Measurements from ENCODE around the gene SARDH. TPM values are rescaled to one million over a fixed set of nuclear protein-coding genes. Genes with fewer than 3 reads are reported as not detected.

Gene SARDH
- total and polyA plus RNA-seq, 2 of the 13 experiments (the other 11 are each of a cell fraction or from before 2014, with no cell fraction given), result 11.6 to 34.9 TPM

DNA sequence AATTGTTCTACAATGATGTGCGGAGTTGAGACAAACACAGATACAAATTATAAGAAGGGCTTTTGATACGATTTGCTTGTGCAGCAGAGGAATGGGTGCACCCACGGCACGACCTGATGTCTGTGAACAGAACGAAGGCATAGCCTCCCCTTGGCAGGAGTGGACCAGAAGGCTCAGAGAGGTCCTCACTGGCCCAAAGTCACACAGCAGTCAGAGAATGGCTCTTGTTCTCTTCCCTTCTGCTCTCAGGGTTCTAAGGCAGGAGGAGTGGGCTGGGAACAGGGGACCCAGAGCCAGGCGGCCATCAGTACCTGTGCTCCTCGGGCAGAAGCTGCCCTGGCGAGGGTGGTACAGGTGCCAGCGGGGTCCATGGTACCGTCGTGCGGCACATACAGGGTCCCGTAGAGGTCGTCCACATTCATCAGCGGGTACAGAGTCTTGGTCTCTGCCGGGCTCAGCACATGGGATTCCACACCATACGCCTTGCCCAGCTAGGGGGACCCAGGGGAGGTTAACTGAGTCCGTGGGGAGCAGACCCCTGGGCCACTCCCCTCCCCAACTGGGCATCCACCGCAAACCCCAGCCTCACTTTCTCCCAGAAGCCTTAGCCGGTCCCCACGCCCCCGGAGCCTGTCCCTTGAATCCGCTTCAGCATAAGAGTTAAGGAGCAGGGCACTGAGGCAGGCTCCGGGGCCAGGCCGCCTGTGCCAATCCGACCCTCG is 7.0 kb downstream of the SARDH start (continued):
- TF ChIP-seq RBM39 (IDR thresholded peaks at IDR 0.05; ENCODE audit: low read depth, low read length, poor library complexity, severe bottlenecking), result no peak
- peak; percentile 94 for TF ChIP-seq ZNF768 (CRISPR knock-in tag; IDR thresholded peaks at IDR 0.05)
- no peak for TF ChIP-seq ZNF432 (CRISPR knock-in tag; IDR thresholded peaks at IDR 0.05; ENCODE audit: borderline replicate concordance)
- TF ChIP-seq NFKB2 (CRISPR knock-in tag; IDR thresholded peaks at IDR 0.05; ENCODE audit: borderline replicate concordance), result 0 out of 2 replicates have a peak, but pooled peaks have one; percentile 35
- TF ChIP-seq, protein P1, sequence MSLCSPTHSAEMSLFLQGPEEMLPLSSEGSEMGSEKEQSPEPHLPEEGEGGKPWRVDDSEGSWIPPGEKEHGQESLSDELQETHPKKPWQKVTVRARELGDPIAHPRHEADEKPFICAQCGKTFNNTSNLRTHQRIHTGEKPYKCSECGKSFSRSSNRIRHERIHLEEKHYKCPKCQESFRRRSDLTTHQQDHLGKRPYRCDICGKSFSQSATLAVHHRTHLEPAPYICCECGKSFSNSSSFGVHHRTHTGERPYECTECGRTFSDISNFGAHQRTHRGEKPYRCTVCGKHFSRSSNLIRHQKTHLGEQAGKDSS (CRISPR knock-in tag; IDR thresholded peaks at IDR 0.05; ENCODE audit: borderline replicate concordance, low read depth), result no peak
- no peak for TF ChIP-seq ZNF747 (CRISPR knock-in tag; IDR thresholded peaks at IDR 0.05; ENCODE audit: borderline replicate concordance)
- TF ChIP-seq STAT5B (CRISPR knock-in tag; IDR thresholded peaks at IDR 0.05), result no peak
- no peak for TF ChIP-seq NAIF1 (CRISPR knock-in tag; IDR thresholded peaks at IDR 0.05; ENCODE audit: borderline replicate concordance)
- TF ChIP-seq POLR2A (IDR thresholded peaks at IDR 0.05; ENCODE audit: insufficient read depth in 1 of 2, low read depth in 2 of 2, low read length in 2 of 2), result no peak
- TF ChIP-seq, protein P2, sequence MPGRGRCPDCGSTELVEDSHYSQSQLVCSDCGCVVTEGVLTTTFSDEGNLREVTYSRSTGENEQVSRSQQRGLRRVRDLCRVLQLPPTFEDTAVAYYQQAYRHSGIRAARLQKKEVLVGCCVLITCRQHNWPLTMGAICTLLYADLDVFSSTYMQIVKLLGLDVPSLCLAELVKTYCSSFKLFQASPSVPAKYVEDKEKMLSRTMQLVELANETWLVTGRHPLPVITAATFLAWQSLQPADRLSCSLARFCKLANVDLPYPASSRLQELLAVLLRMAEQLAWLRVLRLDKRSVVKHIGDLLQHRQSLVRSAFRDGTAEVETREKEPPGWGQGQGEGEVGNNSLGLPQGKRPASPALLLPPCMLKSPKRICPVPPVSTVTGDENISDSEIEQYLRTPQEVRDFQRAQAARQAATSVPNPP (CRISPR knock-in tag; IDR thresholded peaks at IDR 0.05), result no peak
- TF ChIP-seq, protein P3, sequence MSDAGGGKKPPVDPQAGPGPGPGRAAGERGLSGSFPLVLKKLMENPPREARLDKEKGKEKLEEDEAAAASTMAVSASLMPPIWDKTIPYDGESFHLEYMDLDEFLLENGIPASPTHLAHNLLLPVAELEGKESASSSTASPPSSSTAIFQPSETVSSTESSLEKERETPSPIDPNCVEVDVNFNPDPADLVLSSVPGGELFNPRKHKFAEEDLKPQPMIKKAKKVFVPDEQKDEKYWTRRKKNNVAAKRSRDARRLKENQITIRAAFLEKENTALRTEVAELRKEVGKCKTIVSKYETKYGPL (CRISPR knock-in tag; IDR thresholded peaks at IDR 0.05), result no peak
- TF ChIP-seq, protein P4, sequence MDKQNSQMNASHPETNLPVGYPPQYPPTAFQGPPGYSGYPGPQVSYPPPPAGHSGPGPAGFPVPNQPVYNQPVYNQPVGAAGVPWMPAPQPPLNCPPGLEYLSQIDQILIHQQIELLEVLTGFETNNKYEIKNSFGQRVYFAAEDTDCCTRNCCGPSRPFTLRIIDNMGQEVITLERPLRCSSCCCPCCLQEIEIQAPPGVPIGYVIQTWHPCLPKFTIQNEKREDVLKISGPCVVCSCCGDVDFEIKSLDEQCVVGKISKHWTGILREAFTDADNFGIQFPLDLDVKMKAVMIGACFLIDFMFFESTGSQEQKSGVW (CRISPR knock-in tag; IDR thresholded peaks at IDR 0.05; ENCODE audit: borderline replicate concordance), result no peak
- TF ChIP-seq, protein P5, sequence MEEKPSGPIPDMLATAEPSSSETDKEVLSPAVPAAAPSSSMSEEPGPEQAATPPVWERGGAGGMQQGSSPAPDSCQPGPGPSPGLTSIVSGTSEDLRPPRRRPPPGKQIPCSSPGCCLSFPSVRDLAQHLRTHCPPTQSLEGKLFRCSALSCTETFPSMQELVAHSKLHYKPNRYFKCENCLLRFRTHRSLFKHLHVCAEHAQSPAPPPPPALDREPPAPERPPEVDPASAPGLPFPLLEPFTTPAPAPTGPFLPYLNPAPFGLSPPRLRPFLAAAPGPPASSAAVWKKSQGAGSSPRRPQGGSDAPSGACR (CRISPR knock-in tag; IDR thresholded peaks at IDR 0.05), result no peak
- no peak for TF ChIP-seq RARA (CRISPR knock-in tag; IDR thresholded peaks at IDR 0.05)
- no peak for TF ChIP-seq NR1H2 (CRISPR knock-in tag; IDR thresholded peaks at IDR 0.05; ENCODE audit: borderline replicate concordance, low read depth)
- TF ChIP-seq, protein P6, sequence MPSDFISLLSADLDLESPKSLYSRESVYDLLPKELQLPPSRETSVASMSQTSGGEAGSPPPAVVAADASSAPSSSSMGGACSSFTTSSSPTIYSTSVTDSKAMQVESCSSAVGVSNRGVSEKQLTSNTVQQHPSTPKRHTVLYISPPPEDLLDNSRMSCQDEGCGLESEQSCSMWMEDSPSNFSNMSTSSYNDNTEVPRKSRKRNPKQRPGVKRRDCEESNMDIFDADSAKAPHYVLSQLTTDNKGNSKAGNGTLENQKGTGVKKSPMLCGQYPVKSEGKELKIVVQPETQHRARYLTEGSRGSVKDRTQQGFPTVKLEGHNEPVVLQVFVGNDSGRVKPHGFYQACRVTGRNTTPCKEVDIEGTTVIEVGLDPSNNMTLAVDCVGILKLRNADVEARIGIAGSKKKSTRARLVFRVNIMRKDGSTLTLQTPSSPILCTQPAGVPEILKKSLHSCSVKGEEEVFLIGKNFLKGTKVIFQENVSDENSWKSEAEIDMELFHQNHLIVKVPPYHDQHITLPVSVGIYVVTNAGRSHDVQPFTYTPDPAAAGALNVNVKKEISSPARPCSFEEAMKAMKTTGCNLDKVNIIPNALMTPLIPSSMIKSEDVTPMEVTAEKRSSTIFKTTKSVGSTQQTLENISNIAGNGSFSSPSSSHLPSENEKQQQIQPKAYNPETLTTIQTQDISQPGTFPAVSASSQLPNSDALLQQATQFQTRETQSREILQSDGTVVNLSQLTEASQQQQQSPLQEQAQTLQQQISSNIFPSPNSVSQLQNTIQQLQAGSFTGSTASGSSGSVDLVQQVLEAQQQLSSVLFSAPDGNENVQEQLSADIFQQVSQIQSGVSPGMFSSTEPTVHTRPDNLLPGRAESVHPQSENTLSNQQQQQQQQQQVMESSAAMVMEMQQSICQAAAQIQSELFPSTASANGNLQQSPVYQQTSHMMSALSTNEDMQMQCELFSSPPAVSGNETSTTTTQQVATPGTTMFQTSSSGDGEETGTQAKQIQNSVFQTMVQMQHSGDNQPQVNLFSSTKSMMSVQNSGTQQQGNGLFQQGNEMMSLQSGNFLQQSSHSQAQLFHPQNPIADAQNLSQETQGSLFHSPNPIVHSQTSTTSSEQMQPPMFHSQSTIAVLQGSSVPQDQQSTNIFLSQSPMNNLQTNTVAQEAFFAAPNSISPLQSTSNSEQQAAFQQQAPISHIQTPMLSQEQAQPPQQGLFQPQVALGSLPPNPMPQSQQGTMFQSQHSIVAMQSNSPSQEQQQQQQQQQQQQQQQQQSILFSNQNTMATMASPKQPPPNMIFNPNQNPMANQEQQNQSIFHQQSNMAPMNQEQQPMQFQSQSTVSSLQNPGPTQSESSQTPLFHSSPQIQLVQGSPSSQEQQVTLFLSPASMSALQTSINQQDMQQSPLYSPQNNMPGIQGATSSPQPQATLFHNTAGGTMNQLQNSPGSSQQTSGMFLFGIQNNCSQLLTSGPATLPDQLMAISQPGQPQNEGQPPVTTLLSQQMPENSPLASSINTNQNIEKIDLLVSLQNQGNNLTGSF (CRISPR knock-in tag; IDR thresholded peaks at IDR 0.05), result no peak
- TF ChIP-seq, protein P7, sequence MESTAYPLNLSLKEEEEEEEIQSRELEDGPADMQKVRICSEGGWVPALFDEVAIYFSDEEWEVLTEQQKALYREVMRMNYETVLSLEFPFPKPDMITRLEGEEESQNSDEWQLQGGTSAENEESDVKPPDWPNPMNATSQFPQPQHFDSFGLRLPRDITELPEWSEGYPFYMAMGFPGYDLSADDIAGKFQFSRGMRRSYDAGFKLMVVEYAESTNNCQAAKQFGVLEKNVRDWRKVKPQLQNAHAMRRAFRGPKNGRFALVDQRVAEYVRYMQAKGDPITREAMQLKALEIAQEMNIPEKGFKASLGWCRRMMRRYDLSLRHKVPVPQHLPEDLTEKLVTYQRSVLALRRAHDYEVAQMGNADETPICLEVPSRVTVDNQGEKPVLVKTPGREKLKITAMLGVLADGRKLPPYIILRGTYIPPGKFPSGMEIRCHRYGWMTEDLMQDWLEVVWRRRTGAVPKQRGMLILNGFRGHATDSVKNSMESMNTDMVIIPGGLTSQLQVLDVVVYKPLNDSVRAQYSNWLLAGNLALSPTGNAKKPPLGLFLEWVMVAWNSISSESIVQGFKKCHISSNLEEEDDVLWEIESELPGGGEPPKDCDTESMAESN (CRISPR knock-in tag; conservative IDR thresholded peaks at IDR 0.05), result no peak
